ENCODE measurements around the gene TSPAN14. TPM values are rescaled to one million over a fixed set of nuclear protein-coding genes. Genes with fewer than 3 reads are reported as not detected.

Gene TSPAN14
- total and polyA plus RNA-seq, 2 of the 13 experiments (the other 11 are each of a cell fraction or from before 2014, with no cell fraction given), result 24.1 to 80.6 TPM

GRCh38 chr10:80498833-80499741 lies 45.0 kb downstream of the TSPAN14 start (continued):
- peak; percentile 71 for TF ChIP-seq HMGXB3 (CRISPR knock-in tag; IDR thresholded peaks at IDR 0.05; ENCODE audit: borderline replicate concordance)
- TF ChIP-seq XRCC5 (optimal IDR thresholded peaks at IDR 0.05; ENCODE audit: low read length), result peak; percentile 67
- peak; percentile 98 for TF ChIP-seq ATF3 (CRISPR knock-in tag; IDR thresholded peaks at IDR 0.05)
- peak; percentile 69 for TF ChIP-seq HNF4A (CRISPR knock-in tag; IDR thresholded peaks at IDR 0.05)
- no peak for TF ChIP-seq HOXD1 (CRISPR knock-in tag; IDR thresholded peaks at IDR 0.05)
- peak; percentile 72; the same call in 1 of the 2 replicates for TF ChIP-seq ZNF792 (CRISPR knock-in tag; IDR thresholded peaks at IDR 0.05)
- peak; percentile 69 for TF ChIP-seq MLX (CRISPR knock-in tag; IDR thresholded peaks at IDR 0.05)
- no peak for TF ChIP-seq NBN (conservative IDR thresholded peaks at IDR 0.05)
- no peak; the same call in 1 of the 2 replicates for TF ChIP-seq SNAPC2 (CRISPR knock-in tag; IDR thresholded peaks at IDR 0.05)
- TF ChIP-seq HOMEZ (CRISPR knock-in tag; IDR thresholded peaks at IDR 0.05; ENCODE audit: low read depth), result peak; percentile 72
- TF ChIP-seq ZBTB37 (CRISPR knock-in tag; IDR thresholded peaks at IDR 0.05), result no peak
- TF ChIP-seq STAT6 (CRISPR knock-in tag; IDR thresholded peaks at IDR 0.05; ENCODE audit: borderline replicate concordance), result no peak
- TF ChIP-seq RAD21 (CRISPR knock-in tag; IDR thresholded peaks at IDR 0.05), result no peak; the same call in 1 of the 2 replicates
- no peak for TF ChIP-seq ZNF281 (CRISPR knock-in tag; IDR thresholded peaks at IDR 0.05; ENCODE audit: borderline replicate concordance)
